Dendritic cell treated with granulocyte-macrophage colony-stimulating factor and Interleukin-4, amounts not matched to agents 40 ng/mL and 50 ng/mL, for 4 days (primary cell): ENCODE results near the gene SUPT3H.

Source experiments
- H3K27ac Mint-ChIP-seq: one replicate; pipeline ENCODE4 v1.8.0; 2022; ENCODE audit warnings: mild to moderate bottlenecking, mixed read lengths
- H3K27me3 Mint-ChIP-seq: one replicate; pipeline ENCODE4 v1.8.0; 2022; ENCODE audit warnings: mild to moderate bottlenecking, mixed read lengths
- H3K36me3 Mint-ChIP-seq: one replicate; pipeline ENCODE4 v1.8.0; 2022; ENCODE audit warnings: low read depth, mixed read lengths
- H3K4me1 Mint-ChIP-seq: one replicate; pipeline ENCODE4 v1.8.0; 2022; ENCODE audit warnings: low read depth, mixed read lengths
- H3K4me3 Mint-ChIP-seq: one replicate; pipeline ENCODE4 v1.8.0; 2022; ENCODE audit warnings: mild to moderate bottlenecking, moderate library complexity, mixed read lengths
- H3K9me3 Mint-ChIP-seq: one replicate; pipeline ENCODE4 v1.8.0; 2022; ENCODE audit warnings: mixed read lengths
- intact Hi-C: fragments of 100-400 bp; cut with micrococcal nuclease; formaldehyde crosslinking; loops from one replicate; pipeline ENCODE4 v1.15.0; 2022

Gene SUPT3H

GRCh38 chr6:45001663-45002062 lies 376.1 kb downstream of the SUPT3H start:
- Mint-ChIP-seq H3K4me3 (no peak overlapping the region), H3K4me1 (peaks cover 4% of the 10 kb centered on the region)
- intact Hi-C loops = no loop called here

GRCh38 chr6:45000833-45001232 lies 376.9 kb downstream of the SUPT3H start:
- H3K36me3 Mint-ChIP-seq = no peaks in the 10 kb centered on the region
- no peak overlapping the region for H3K27ac Mint-ChIP-seq
- H3K4me3 Mint-ChIP-seq = no peak overlapping the region
- no peaks in the 10 kb centered on the region for H3K27me3 Mint-ChIP-seq
- intact Hi-C loops = no loop called here
- H3K4me1 Mint-ChIP-seq = peaks cover 4% of the 10 kb centered on the region
- no peaks in the 10 kb centered on the region for H3K9me3 Mint-ChIP-seq

More at GRCh38 chr6:45001663-45002062, 376.1 kb downstream of the SUPT3H start:
- no peaks in the 10 kb centered on the region for H3K9me3 Mint-ChIP-seq
- H3K27me3 Mint-ChIP-seq = no peaks in the 10 kb centered on the region
- H3K27ac Mint-ChIP-seq = no peak overlapping the region
- no peaks in the 10 kb centered on the region for H3K36me3 Mint-ChIP-seq

- intact Hi-C loops = no loop called here
- Mint-ChIP-seq H3K27ac (no peak overlapping the region), H3K27me3 (no peaks in the 10 kb centered on the region), H3K9me3 (no peaks in the 10 kb centered on the region), H3K36me3 (no peaks in the 10 kb centered on the region), H3K4me1 (peaks cover 4% of the 10 kb centered on the region), H3K4me3 (no peak overlapping the region)
Observed at GRCh38 chr6:44999066-44999465, 378.7 kb downstream of the SUPT3H start.

GRCh38 chr6:44995486-44996132 lies 382.1 kb downstream of the SUPT3H start:
- Mint-ChIP-seq H3K4me1 (no peaks in the 10 kb centered on the region), H3K27me3 (no peaks in the 10 kb centered on the region), H3K9me3 (no peaks in the 10 kb centered on the region), H3K27ac (no peak overlapping the region), H3K4me3 (no peak overlapping the region), H3K36me3 (no peaks in the 10 kb centered on the region)
- intact Hi-C loops = no loop called here

- Mint-ChIP-seq H3K27me3 (no peaks in the 10 kb centered on the region), H3K9me3 (no peaks in the 10 kb centered on the region), H3K4me1 (peaks cover 8% of the 10 kb centered on the region), H3K27ac (no peak overlapping the region), H3K4me3 (no peak overlapping the region), H3K36me3 (no peaks in the 10 kb centered on the region)
- intact Hi-C loops = no loop called here
Observed at GRCh38 chr6:44989391-44989790, 388.3 kb downstream of the SUPT3H start.

- intact Hi-C loops = no loop called here
- Mint-ChIP-seq H3K27me3 (no peaks in the 10 kb centered on the region), H3K4me1 (peaks cover 8% of the 10 kb centered on the region)
Observed at GRCh38 chr6:44985006-44985405, 392.7 kb downstream of the SUPT3H start.

GRCh38 chr6:44983467-44984365 lies 394.0 kb downstream of the SUPT3H start:
- Mint-ChIP-seq H3K9me3 (no peaks in the 10 kb centered on the region), H3K36me3 (no peaks in the 10 kb centered on the region), H3K27ac (no peak overlapping the region), H3K4me1 (no peaks in the 10 kb centered on the region), H3K27me3 (no peaks in the 10 kb centered on the region), H3K4me3 (no peak overlapping the region)
- intact Hi-C loops = no loop called here

More at GRCh38 chr6:44985006-44985405, 392.7 kb downstream of the SUPT3H start:
- Mint-ChIP-seq H3K9me3 (no peaks in the 10 kb centered on the region), H3K36me3 (no peaks in the 10 kb centered on the region), H3K27ac (no peak overlapping the region), H3K4me3 (no peak overlapping the region)

- no peaks in the 10 kb centered on the region for H3K9me3 Mint-ChIP-seq
- H3K27ac Mint-ChIP-seq = no peak overlapping the region
- H3K4me1 Mint-ChIP-seq = no peaks in the 10 kb centered on the region
Observed at GRCh38 chr6:44980841-44981240, 396.9 kb downstream of the SUPT3H start.

GRCh38 chr6:44976677-44977641 lies 400.8 kb downstream of the SUPT3H start:
- Mint-ChIP-seq H3K9me3 (peaks cover 19% of the 10 kb centered on the region), H3K27ac (no peak overlapping the region), H3K36me3 (peaks cover 11% of the 10 kb centered on the region), H3K4me3 (no peak overlapping the region), H3K4me1 (no peaks in the 10 kb centered on the region), H3K27me3 (no peaks in the 10 kb centered on the region)
- intact Hi-C loops = no loop called here

More at GRCh38 chr6:44980841-44981240, 396.9 kb downstream of the SUPT3H start:
- intact Hi-C loops = no loop called here
- H3K36me3 Mint-ChIP-seq = no peaks in the 10 kb centered on the region
- no peaks in the 10 kb centered on the region for H3K27me3 Mint-ChIP-seq
- no peak overlapping the region for H3K4me3 Mint-ChIP-seq

GRCh38 chr6:44974511-44974910 lies 403.2 kb downstream of the SUPT3H start:
- Mint-ChIP-seq H3K27ac (no peak overlapping the region), H3K9me3 (peaks cover 30% of the 10 kb centered on the region), H3K36me3 (peaks cover 20% of the 10 kb centered on the region), H3K4me1 (no peaks in the 10 kb centered on the region), H3K4me3 (no peak overlapping the region), H3K27me3 (no peaks in the 10 kb centered on the region)
- intact Hi-C loops = no loop called here

- Mint-ChIP-seq H3K36me3 (peaks cover 20% of the 10 kb centered on the region), H3K9me3 (peaks cover 30% of the 10 kb centered on the region), H3K4me3 (no peak overlapping the region), H3K4me1 (no peaks in the 10 kb centered on the region), H3K27ac (no peak overlapping the region), H3K27me3 (no peaks in the 10 kb centered on the region)
- intact Hi-C loops = no loop called here
Observed at GRCh38 chr6:44972709-44973108, 405.0 kb downstream of the SUPT3H start.

GRCh38 chr6:44969446-44970185 lies 408.1 kb downstream of the SUPT3H start:
- H3K27ac Mint-ChIP-seq = no peak overlapping the region

GRCh38 chr6:44967481-44967880 lies 410.3 kb downstream of the SUPT3H start:
- H3K9me3 Mint-ChIP-seq = peaks cover 15% of the 10 kb centered on the region
- H3K27ac Mint-ChIP-seq = no peak overlapping the region
- H3K27me3 Mint-ChIP-seq = no peaks in the 10 kb centered on the region
- peaks cover 12% of the 10 kb centered on the region for H3K36me3 Mint-ChIP-seq
- H3K4me3 Mint-ChIP-seq = no peak overlapping the region
- H3K4me1 Mint-ChIP-seq = no peaks in the 10 kb centered on the region
- intact Hi-C loops = no loop called here

More at GRCh38 chr6:44969446-44970185, 408.1 kb downstream of the SUPT3H start:
- intact Hi-C loops = no loop called here
- H3K9me3 Mint-ChIP-seq = peaks cover 30% of the 10 kb centered on the region
- no peak overlapping the region for H3K4me3 Mint-ChIP-seq
- H3K36me3 Mint-ChIP-seq = peaks cover 20% of the 10 kb centered on the region
- no peaks in the 10 kb centered on the region for H3K4me1 Mint-ChIP-seq
- no peaks in the 10 kb centered on the region for H3K27me3 Mint-ChIP-seq
